ENCODE measurements around the gene AGK. TPM values are rescaled to one million over a fixed set of nuclear protein-coding genes. Genes with fewer than 3 reads are reported as not detected.

The AGK gene
- total RNA-seq, 2 donors from 2014 or later: 27.8 to 28.3 TPM

DNA sequence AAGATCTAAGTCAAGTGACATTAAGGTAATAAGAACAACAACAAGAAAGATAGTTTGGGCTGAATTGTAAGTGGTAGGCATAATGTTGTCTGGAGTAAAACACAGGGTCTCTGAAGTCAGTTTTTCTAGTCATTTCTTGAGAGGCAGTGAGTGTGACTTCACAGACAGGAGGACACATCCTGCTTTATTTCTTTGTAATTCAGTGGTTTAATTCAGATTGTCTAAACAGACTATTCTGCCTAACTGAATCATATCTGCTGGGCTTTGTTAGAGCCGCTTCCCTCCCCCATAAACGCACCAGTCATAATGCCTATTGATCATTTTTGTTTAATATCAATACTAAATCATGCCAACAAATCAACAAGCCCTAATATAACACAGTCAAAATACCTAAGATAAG is 46.8 kb downstream of the AGK start:
- TF ChIP-seq CTCF (IDR thresholded peaks at IDR 0.05): no peak
- Histone ChIP-seq H3K4me1 (ENCODE audit: control insufficient read depth in 1 of 2, low read depth in 2 of 2) (no peaks in the 10 kb centered on the region), H3K36me3 (peaks cover 10% of the 10 kb centered on the region), H3K4me3 (no peak overlapping the region), H3K9me3 (no peaks in the 10 kb centered on the region), H3K27ac (no peak overlapping the region), H3K27me3 (replicated peaks; ENCODE audit: insufficient read depth) (no peaks in the 10 kb centered on the region)
- DNase-seq (ENCODE audit: low spot score): no peak
- no peak for ATAC-seq (ENCODE audit: insufficient number of reproducible peaks, low FRiP score, low read depth)

DNA sequence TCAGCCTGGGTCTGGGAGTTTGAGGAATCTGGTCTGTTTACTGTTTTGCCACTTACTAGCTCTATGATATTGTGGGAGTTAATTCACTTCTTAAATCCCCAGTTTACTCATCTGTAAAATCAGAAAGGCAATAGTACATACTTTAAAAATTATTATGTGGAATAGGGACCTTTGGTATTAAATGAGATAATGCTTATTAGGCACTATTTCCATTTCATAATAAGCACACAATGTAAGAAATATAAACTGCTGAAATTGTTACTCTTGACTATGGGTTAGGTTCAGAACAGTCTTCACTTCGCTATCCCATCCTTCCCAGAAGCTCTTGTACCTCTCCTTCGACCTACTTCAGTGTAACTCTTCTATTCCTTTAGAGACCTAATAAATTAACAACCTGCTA is 47.2 kb downstream of the AGK start:
- ATAC-seq (ENCODE audit: insufficient number of reproducible peaks, low FRiP score, low read depth) (no peak), DNase-seq (ENCODE audit: low spot score) (no peak)
- no peaks in the 10 kb centered on the region for H3K4me1 ChIP-seq (ENCODE audit: control insufficient read depth in 1 of 2, low read depth in 2 of 2)
- no peak overlapping the region for H3K4me3 ChIP-seq
- H3K27me3 ChIP-seq (replicated peaks; ENCODE audit: insufficient read depth): no peaks in the 10 kb centered on the region
- H3K9me3 ChIP-seq: no peaks in the 10 kb centered on the region
- TF ChIP-seq CTCF (IDR thresholded peaks at IDR 0.05): no peak
- H3K27ac ChIP-seq: no peak overlapping the region
- peaks cover 9% of the 10 kb centered on the region for H3K36me3 ChIP-seq

DNA sequence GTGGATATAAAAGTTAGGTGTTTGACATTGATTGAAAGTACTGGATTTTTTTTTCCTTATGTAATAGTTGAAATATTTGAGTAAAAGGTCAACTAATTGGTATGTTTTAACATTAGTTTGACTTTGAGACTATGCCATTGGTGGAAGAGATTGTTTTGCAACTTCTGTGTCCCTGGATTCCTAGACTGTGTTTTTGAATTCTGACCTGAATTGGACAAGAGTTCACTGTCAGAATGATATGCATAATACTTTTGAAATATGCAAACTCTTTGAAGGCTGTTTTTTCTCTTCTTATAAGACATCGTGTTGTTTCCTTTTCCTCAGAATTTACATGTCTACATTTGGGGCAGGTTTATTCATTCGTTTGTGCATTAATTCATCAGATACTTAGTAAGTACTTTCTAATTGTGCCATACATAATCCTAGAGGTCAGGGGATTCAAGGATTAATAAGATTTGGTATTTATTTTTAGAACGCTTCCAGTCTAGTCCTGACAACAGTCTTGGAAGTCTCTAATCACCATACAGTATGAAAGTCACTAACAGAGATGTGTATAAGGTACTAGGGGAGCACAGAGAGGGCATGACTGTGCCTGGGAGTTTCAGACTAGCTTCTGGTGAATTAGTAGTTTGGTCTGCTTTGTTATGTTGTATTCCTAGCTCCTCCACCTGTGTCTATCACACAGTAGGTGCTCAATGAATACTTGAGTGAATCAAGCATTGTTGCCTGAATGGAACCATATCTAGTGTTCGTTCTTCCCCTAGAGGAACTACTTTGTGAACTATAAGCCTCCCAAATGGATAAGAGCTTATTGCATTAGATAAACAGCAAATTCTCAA is 49.2 kb downstream of the AGK start:
- no peak for ATAC-seq (ENCODE audit: insufficient number of reproducible peaks, low FRiP score, low read depth)
- no peaks in the 10 kb centered on the region for H3K36me3 ChIP-seq
- no peaks in the 10 kb centered on the region for H3K27me3 ChIP-seq (replicated peaks; ENCODE audit: insufficient read depth)
- no peak for TF ChIP-seq CTCF (IDR thresholded peaks at IDR 0.05)
- H3K9me3 ChIP-seq: no peaks in the 10 kb centered on the region
- no peak for DNase-seq (ENCODE audit: low spot score)
- H3K4me3 ChIP-seq: no peak overlapping the region
- no peak overlapping the region for H3K27ac ChIP-seq
- H3K4me1 ChIP-seq (ENCODE audit: control insufficient read depth in 1 of 2, low read depth in 2 of 2): no peaks in the 10 kb centered on the region

DNA sequence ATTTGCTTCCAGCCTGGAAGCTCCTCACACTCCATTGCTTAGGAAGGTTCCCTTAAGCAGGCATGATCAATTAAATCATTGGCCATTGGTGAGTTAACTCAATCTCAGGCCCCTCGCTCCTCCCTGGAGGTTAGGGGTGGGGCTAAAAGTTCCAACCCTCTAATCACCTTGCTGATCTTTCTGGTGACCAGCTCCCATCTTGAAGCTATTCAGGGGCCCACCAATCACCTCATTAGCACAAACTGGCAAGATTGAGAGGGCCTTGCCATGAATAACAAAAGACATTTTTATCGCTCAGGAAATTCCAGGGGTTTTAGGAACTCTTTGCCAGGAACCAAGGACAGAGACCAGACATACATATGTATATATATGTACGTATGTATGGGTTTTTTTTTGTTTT is 58.4 kb downstream of the AGK start:
- TF ChIP-seq CTCF (IDR thresholded peaks at IDR 0.05): no peak
- Histone ChIP-seq H3K4me1 (ENCODE audit: control insufficient read depth in 1 of 2, low read depth in 2 of 2) (no peaks in the 10 kb centered on the region), H3K9me3 (no peaks in the 10 kb centered on the region), H3K36me3 (peaks cover 4% of the 10 kb centered on the region), H3K4me3 (no peak overlapping the region), H3K27ac (no peak overlapping the region), H3K27me3 (replicated peaks; ENCODE audit: insufficient read depth) (no peaks in the 10 kb centered on the region)
- DNase-seq (ENCODE audit: low spot score) (no peak), ATAC-seq (ENCODE audit: insufficient number of reproducible peaks, low FRiP score, low read depth) (no peak)

DNA sequence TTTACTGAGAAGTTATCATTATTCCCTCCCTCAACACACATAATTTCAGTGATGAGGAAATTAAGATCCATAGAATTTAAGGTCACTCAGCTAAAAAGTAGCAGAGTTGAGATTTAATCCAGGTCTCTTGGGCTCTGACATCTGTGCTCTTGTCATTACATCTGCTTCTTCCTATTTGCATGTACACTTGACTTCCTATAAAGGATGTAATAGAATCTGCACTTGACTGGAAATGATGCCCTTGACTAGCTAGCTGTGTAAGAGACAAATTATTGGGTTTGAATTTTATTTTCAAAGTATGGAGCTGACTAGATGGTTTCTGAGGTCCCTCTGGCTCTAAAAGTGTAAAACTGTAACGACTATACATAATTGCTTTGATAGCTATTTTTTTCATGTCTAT is 59.5 kb downstream of the AGK start:
- no peak for DNase-seq (ENCODE audit: low spot score)
- no peak for TF ChIP-seq CTCF (IDR thresholded peaks at IDR 0.05)
- no peak overlapping the region for H3K4me3 ChIP-seq
- H3K36me3 ChIP-seq: peaks cover 4% of the 10 kb centered on the region
- no peak for ATAC-seq (ENCODE audit: insufficient number of reproducible peaks, low FRiP score, low read depth)
- no peaks in the 10 kb centered on the region for H3K4me1 ChIP-seq (ENCODE audit: control insufficient read depth in 1 of 2, low read depth in 2 of 2)
- H3K9me3 ChIP-seq: no peaks in the 10 kb centered on the region
- H3K27ac ChIP-seq: no peak overlapping the region
- no peaks in the 10 kb centered on the region for H3K27me3 ChIP-seq (replicated peaks; ENCODE audit: insufficient read depth)
